Measurements from ENCODE around the gene SUMF1.

The SUMF1 gene

DNA sequence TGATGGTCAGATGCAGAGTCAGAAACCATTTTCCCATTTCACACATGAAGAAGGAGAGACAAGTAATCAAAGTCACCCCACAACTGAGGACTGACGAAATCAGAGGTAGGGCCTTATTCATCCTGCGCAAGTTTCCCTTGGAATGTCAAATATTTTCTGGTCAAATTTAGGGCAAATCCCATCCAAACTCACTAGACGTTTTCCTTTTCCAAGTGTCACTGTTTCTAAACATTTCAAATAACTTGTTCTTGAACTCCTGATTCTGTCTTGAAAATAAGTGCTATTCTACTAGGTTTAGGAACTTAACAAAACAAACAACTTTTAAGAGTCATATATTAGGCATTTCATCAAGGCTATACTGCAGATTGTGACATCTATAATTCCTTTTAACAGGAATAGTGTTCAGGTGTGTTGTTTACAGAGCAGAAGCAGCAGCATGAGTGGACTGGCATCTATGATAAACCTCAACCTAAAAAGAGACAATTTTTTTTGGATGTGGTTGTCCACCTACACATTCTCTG lies 40.7 kb downstream of the SUMF1 start:
- no peak overlapping the region for H3K4me3 ChIP-seq (IDR thresholded peaks at IDR 0.05; ENCODE audit: insufficient read depth, low read depth, low read length)
- no peak for TF ChIP-seq CTCF (conservative IDR thresholded peaks at IDR 0.05; ENCODE audit: low read depth, low read length)
- H3K9ac ChIP-seq = no peak overlapping the region

GRCh38 chr3:4425707-4426106 lies 41.4 kb downstream of the SUMF1 start:
- no peaks in the 10 kb centered on the region for H4K20me1 ChIP-seq (ENCODE audit: insufficient read depth)
- TF ChIP-seq CTCF (conservative IDR thresholded peaks at IDR 0.05; ENCODE audit: low read depth, low read length) = no peak
- no peaks in the 10 kb centered on the region for H3K4me1 ChIP-seq (ENCODE audit: low read depth, poor library complexity, severe bottlenecking)
- no peak overlapping the region for H2AFZ ChIP-seq (ENCODE audit: low read depth)
- no peaks in the 10 kb centered on the region for H3K27me3 ChIP-seq (ENCODE audit: insufficient read depth, low read depth)
- H3K36me3 ChIP-seq (ENCODE audit: insufficient read depth) = no peaks in the 10 kb centered on the region
- H3K9ac ChIP-seq = no peak overlapping the region
- no peak overlapping the region for H3K27ac ChIP-seq
- H3K4me2 ChIP-seq = no peak overlapping the region
- no peak overlapping the region for H3K4me3 ChIP-seq (IDR thresholded peaks at IDR 0.05; ENCODE audit: insufficient read depth, low read depth, low read length)
- no peaks in the 10 kb centered on the region for H3K79me2 ChIP-seq (ENCODE audit: insufficient read depth, low read depth)

More for the DNA sequence above, 40.7 kb downstream of the SUMF1 start:
- H2AFZ ChIP-seq (ENCODE audit: low read depth) = no peak overlapping the region
- no peak overlapping the region for H3K27ac ChIP-seq
- no peak overlapping the region for H3K4me2 ChIP-seq
- H3K4me1 ChIP-seq (ENCODE audit: low read depth, poor library complexity, severe bottlenecking) = no peaks in the 10 kb centered on the region
- H3K27me3 ChIP-seq (ENCODE audit: insufficient read depth, low read depth) = no peaks in the 10 kb centered on the region
- no peaks in the 10 kb centered on the region for H3K36me3 ChIP-seq (ENCODE audit: insufficient read depth)
- no peaks in the 10 kb centered on the region for H3K79me2 ChIP-seq (ENCODE audit: insufficient read depth, low read depth)
- no peaks in the 10 kb centered on the region for H4K20me1 ChIP-seq (ENCODE audit: insufficient read depth)

- no peaks in the 10 kb centered on the region for H3K27me3 ChIP-seq (ENCODE audit: insufficient read depth, low read depth)
These were observed 42.0 kb downstream of the SUMF1 start for GRCh38 chr3:4425055-4425454.

DNA sequence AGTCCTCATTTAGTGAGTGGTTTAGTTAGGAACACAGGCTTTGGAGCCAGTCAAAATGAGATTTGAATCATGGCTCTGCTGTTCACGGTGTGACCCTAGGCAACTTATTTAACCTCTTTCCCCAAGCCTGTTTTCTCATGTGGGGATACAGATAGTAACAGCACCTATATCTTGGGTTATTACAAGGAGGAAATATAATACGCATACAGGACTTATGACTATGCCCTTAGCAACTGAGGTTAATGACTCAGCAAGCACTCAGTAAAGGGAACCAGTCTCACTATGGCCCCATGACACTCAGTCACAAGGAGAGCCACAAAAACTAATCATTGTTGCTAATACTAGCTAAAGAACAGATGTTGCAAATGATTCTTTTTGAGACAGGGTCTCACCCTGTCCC lies 45.9 kb downstream of the SUMF1 start:
- Histone ChIP-seq H3K36me3 (ENCODE audit: insufficient read depth) (no peaks in the 10 kb centered on the region), H4K20me1 (ENCODE audit: insufficient read depth) (no peaks in the 10 kb centered on the region), H3K4me1 (ENCODE audit: low read depth, poor library complexity, severe bottlenecking) (no peaks in the 10 kb centered on the region), H3K79me2 (ENCODE audit: insufficient read depth, low read depth) (no peaks in the 10 kb centered on the region), H3K4me2 (no peak overlapping the region), H3K27ac (no peak overlapping the region), H2AFZ (ENCODE audit: low read depth) (no peak overlapping the region), H3K27me3 (ENCODE audit: insufficient read depth, low read depth) (no peaks in the 10 kb centered on the region), H3K9ac (no peak overlapping the region), H3K4me3 (IDR thresholded peaks at IDR 0.05; ENCODE audit: insufficient read depth, low read depth, low read length) (no peak overlapping the region)
- no peak for TF ChIP-seq CTCF (conservative IDR thresholded peaks at IDR 0.05; ENCODE audit: low read depth, low read length)

More at GRCh38 chr3:4425055-4425454, 42.0 kb downstream of the SUMF1 start:
- H3K79me2 ChIP-seq (ENCODE audit: insufficient read depth, low read depth) = no peaks in the 10 kb centered on the region
- H2AFZ ChIP-seq (ENCODE audit: low read depth) = no peak overlapping the region
- no peak overlapping the region for H3K4me2 ChIP-seq
- H3K36me3 ChIP-seq (ENCODE audit: insufficient read depth) = no peaks in the 10 kb centered on the region
- H3K4me3 ChIP-seq (IDR thresholded peaks at IDR 0.05; ENCODE audit: insufficient read depth, low read depth, low read length) = no peak overlapping the region
- no peak overlapping the region for H3K27ac ChIP-seq
- no peaks in the 10 kb centered on the region for H4K20me1 ChIP-seq (ENCODE audit: insufficient read depth)
- H3K4me1 ChIP-seq (ENCODE audit: low read depth, poor library complexity, severe bottlenecking) = no peaks in the 10 kb centered on the region
- no peak for TF ChIP-seq CTCF (conservative IDR thresholded peaks at IDR 0.05; ENCODE audit: low read depth, low read length)
- no peak overlapping the region for H3K9ac ChIP-seq

Measured in KMS-11 (cell line).